Raji (cell line): ENCODE measurements around the gene ARRDC4.

Experiments used
- POLR2A ChIP-seq: IDR thresholded peaks from 2 replicates; pipeline ENCODE4 v1.6.1; 2011; ENCODE audit warnings: low read depth, low read length, control low read depth; ENCODE audit not compliant: insufficient read depth

Gene ARRDC4, protein sequence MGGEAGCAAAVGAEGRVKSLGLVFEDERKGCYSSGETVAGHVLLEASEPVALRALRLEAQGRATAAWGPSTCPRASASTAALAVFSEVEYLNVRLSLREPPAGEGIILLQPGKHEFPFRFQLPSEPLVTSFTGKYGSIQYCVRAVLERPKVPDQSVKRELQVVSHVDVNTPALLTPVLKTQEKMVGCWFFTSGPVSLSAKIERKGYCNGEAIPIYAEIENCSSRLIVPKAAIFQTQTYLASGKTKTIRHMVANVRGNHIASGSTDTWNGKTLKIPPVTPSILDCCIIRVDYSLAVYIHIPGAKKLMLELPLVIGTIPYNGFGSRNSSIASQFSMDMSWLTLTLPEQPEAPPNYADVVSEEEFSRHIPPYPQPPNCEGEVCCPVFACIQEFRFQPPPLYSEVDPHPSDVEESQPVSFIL

GRCh38 chr15:97960364-97961066 is at the start of gene ARRDC4:
ARRDC4 (plus strand) TSS chr15:97960703; CDS start chr15:97960862, 159 bp downstream.
- no peak for TF ChIP-seq POLR2A

DNA sequence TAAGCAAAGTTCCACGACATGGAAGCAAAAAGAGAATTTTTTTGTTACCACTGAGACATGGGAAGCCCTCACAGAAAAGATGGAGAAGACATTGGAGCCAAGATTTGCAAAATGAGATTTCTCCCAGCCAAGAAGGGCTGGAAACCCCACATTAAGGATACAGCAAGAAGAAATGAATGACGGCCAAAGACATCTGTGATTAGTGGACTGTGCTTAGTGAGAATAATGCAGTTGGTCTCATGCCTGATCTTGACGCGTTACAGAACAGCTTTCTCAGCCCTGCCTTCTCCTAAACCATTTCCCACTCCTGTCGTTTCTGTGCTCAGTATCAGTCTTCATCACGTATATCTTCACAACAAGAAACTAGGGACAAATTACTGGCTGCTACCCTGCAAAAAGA is 45.8 kb upstream of the ARRDC4 start:
- TF ChIP-seq POLR2A, result no peak

- TF ChIP-seq POLR2A, result no peak
These were observed 45.2 kb upstream of the ARRDC4 start for GRCh38 chr15:97915261-97915660.

DNA sequence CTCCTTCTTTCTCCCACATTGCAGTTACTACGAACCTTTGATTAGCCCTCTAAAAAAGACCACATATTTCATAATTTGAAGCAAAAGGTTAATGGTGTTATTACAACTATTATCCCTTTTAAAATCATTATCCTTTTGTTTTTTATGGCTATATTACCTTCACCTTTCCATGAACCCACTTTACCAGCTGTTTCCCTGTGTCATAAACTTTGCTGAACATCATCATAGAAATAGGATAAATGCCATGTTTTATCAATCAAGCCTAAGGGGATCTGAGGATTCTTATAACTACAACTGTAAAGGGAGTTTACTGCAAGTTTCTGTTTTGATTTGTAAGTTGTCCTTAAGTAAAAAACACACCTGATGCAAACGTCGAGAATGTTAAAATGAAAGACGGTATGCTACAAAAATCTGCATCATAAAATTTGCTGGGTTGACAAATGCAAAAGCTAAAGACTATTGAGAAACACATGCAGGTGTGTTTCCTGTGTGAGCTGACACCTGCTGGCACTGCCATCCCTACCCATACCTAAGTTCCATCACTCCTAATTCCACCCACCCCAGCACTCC is 39.1 kb upstream of the ARRDC4 start:
- TF ChIP-seq POLR2A, result no peak

GRCh38 chr15:97929456-97930229 is 30.9 kb upstream of the ARRDC4 start:
- no peak for TF ChIP-seq POLR2A

DNA sequence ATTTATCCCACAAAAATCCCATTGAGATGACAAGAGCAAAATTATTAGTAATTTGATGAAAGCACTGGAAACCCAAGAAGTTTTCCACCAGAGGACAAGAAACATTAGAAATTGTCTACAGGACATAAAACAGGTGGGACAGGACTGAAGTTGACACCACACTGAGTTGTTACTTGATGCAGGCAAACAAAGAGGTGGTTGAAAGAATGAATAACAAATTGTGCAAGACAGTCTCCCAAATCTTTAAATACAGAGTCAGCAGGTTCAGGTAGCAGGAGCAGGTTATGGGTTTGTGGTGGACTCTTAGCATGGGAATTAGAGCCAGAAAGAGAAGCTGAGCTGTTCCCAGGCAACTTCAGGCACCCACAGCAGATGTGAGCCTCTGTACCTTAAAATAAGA is 30.3 kb upstream of the ARRDC4 start:
- TF ChIP-seq POLR2A, result no peak

DNA sequence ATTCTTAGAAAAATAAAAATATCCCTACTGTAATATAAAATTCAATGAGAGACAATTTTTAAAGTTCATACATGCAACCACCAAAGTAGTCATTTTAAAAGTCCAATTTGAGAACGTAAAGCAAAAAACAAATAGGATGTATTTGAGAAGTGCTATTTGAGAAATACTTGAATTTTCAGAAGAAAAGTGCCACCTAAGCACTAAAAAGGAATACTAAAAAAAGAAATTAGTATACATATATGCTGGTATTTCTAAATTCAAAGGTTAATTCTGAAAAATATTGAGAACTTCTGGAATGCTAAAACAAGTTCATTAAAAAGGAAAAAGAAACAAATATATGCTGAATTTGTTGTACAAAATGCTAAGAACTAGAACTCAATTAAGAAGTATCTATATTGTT is 29.2 kb upstream of the ARRDC4 start:
- TF ChIP-seq POLR2A, result no peak

DNA sequence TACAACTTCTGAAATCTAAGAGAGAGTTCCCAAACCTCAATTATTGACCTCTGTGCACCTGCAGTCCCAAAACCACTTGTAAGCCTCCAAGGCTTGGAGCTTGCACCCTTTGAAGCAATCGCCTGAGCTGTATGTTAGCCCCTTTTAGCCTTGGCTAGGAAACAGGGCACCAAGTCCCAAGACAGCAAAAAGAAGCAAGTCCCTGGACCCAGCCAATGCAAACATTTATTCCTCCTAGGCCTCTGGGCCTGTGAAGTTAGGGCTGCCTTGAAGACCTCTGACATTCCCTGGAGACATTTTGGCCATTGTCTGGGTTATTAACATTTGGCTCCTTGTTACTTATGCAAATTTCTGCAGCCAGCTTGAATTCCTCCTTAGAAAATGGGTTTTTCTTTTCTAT is 26.9 kb upstream of the ARRDC4 start:
- TF ChIP-seq POLR2A, result no peak

- no peak for TF ChIP-seq POLR2A
These were observed 19.5 kb upstream of the ARRDC4 start for GRCh38 chr15:97940993-97941392.

GRCh38 chr15:97941572-97941971 is 18.9 kb upstream of the ARRDC4 start:
- no peak for TF ChIP-seq POLR2A

DNA sequence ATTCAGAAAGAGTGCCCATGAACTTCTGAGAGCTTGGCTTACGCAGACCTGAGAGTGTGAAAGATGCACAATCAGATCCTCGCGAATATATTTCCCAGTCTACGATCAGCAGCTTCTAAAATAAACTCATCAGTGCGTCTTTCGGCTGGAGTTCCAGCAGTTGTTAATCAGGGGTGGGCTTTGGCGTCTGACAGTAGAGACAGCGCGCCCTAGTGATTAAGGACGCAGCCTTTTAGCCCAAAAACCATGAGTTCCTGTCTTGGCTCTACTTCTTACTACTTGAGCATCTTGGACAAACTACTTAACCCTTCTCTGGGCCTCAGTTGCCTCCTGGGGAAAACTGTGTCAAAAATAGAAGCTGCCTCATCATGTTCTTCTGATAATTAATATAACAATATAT is 15.8 kb upstream of the ARRDC4 start:
- TF ChIP-seq POLR2A, result no peak

- no peak for TF ChIP-seq POLR2A
These were observed 12.8 kb upstream of the ARRDC4 start for GRCh38 chr15:97947465-97948260.

DNA sequence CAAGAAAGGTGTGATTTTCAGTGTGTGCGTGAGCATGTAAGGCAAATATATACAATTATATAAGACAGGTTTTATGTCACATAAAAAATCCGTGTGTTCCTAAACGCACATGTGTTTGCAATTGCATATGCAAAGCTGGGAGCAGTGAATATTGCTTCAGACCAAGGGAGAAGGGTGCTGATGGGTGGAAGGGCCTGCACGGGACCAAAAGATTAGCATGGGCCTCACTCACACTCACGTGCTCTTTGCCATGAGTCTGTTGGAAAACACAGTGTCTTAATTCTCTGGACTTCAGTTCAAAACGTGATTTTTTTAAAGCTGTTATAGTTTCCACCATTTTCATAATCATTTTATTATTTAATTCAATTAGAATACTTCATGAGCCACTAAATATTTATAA is 7.2 kb upstream of the ARRDC4 start:
- no peak for TF ChIP-seq POLR2A

- TF ChIP-seq POLR2A, result no peak
These were observed 6.8 kb upstream of the ARRDC4 start for GRCh38 chr15:97953748-97954147.
